Measurements from ENCODE around the gene SLC66A2.

- no peak for TF ChIP-seq GATA2 (IDR thresholded peaks at IDR 0.05; ENCODE audit: low read depth, low read length)
- no peak for TF ChIP-seq GATA3 (IDR thresholded peaks at IDR 0.05; ENCODE audit: low read depth, low read length)
Observed at GRCh38 chr18:79899609-79900445, 51.6 kb downstream of the SLC66A2 start.
